GM12891 (cell line): ENCODE results near the gene ZKSCAN8.
A peak's percentile ranks its signal among the peaks of the same experiment; 100 is the strongest.

ENCODE experiments used
- DNase-seq: peaks from one replicate; pipeline ENCODE4 v3.0.0; 2011; ENCODE audit warnings: low spot score; ENCODE audit not compliant: insufficient read length
- FAIRE-seq: peaks from 2 replicates; lab custom pipeline; 2011; peaks lifted over from hg19 to GRCh38; lab: Jason Lieb, UNC
- PAX5 ChIP-seq: IDR thresholded peaks from 2 replicates; pipeline ENCODE4 v1.6.1; 2011; ENCODE audit warnings: low read length, moderate library complexity, mild to moderate bottlenecking; ENCODE audit not compliant: insufficient read depth, severe bottlenecking
- POLR2A ChIP-seq: IDR thresholded peaks from 2 replicates; pipeline ENCODE4 v1.6.1; 2011; ENCODE audit warnings: low read depth, low read length, control low read depth
- POLR2AphosphoS5 ChIP-seq: IDR thresholded peaks from 2 replicates; pipeline ENCODE4 v1.6.1; 2011; ENCODE audit warnings: low read depth, low read length, control low read depth
- POU2F2 ChIP-seq: IDR thresholded peaks from 2 replicates; pipeline ENCODE4 v1.6.1; 2011; ENCODE audit warnings: low read depth, mild to moderate bottlenecking, control low read depth, low read length, moderate library complexity
- SPI1 ChIP-seq: IDR thresholded peaks from 2 replicates; pipeline ENCODE4 v1.6.1; 2011; ENCODE audit warnings: low read depth, low read length, control low read depth
- TAF1 ChIP-seq: IDR thresholded peaks from 2 replicates; pipeline ENCODE4 v1.6.1; 2011; ENCODE audit warnings: low read depth, low read length, control low read depth

ZKSCAN8 gene

DNA sequence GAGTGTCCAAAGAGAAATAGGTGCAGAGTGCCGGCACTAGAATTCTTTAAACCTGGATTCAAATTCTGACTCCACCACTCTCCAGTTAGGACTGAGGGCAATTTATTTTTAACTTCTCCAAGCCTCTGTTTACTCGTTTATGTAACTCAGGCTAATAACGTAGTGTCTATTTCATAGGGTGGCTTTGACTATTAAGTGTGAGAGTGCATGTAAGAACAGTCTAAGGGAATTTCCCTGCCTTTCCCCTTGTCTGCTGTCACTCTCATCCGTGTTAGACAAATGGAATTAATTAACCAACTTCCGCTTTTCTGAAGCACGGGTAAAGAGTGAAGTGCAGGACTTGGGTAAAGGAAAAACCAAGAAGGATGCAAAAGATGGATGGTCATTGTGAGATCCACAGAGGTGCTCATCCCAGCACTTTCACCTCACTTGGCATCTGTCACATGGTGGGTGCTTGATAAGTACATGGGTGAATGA, 4.1 kb upstream of the ZKSCAN8 start:
- FAIRE-seq, result no peak
- no peak for TF ChIP-seq POU2F2
- peak; percentile 87 for TF ChIP-seq SPI1
- no peak for TF ChIP-seq TAF1
- 0 out of 2 replicates have a peak, but pooled peaks have one; percentile 6 for TF ChIP-seq POLR2A

DNA sequence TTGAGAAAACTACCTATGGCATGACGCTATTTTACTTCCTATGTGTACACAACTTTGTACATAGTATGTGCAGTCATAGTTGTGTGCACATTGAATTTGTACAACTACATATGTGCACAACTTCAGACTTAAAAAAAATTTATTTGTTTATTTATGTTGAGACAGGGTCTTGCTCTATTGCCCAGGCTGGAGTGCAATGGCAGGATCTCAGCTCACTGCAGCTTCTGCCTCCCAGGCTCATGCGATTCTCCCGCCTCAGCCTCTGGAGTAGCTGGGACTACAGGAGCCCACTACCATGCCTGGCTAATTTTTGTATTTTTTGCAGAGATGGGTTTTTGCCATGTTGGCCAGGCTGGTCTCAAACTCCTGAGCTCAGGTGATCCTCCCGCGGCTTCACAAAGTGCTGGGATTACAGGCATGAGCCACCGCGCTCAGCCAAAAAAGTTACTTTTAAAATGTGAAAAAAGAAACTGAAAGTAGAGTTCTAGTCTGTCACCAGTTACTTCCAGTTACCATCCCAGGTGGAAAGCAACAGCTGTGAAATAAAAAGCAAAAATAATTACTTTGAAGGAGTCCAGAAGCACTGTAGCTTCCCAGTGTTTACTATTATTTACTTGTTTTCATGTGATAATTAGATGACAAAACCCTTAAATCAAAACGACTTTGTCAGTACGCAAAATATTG, 1.7 kb upstream of the ZKSCAN8 start:
- TF ChIP-seq POU2F2 (no peak), POLR2AphosphoS5 (no peak), TAF1 (no peak), POLR2A (no peak), PAX5 (no peak), SPI1 (no peak)
- FAIRE-seq (no peak), DNase-seq (no peak)

More for the DNA sequence above, 4.1 kb upstream of the ZKSCAN8 start:
- no peak for DNase-seq

DNA sequence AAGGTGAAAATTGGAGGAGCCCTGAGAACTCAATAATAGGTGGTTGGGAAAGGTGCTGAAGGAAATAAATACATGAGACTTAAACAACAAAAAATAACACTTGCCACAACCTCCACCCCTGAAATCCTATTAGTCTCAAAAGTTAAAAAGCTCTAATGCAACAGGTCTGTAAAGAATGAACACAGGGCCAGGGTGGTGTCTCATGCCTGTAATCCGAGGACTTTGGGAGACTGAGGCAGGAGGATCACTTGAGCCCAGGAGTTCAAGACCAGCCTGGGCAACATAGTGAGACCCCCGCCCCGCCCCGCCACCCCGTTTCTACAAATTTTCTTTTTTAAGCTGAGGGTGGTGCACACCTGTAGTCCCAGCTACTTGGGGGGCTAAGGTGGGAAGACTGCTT, 1.1 kb upstream of the ZKSCAN8 start:
- FAIRE-seq, result no peak
- TF ChIP-seq PAX5 (no peak), POLR2AphosphoS5 (no peak), POU2F2 (no peak), SPI1 (no peak), TAF1 (no peak), POLR2A (no peak)
- DNase-seq, result no peak

DNA sequence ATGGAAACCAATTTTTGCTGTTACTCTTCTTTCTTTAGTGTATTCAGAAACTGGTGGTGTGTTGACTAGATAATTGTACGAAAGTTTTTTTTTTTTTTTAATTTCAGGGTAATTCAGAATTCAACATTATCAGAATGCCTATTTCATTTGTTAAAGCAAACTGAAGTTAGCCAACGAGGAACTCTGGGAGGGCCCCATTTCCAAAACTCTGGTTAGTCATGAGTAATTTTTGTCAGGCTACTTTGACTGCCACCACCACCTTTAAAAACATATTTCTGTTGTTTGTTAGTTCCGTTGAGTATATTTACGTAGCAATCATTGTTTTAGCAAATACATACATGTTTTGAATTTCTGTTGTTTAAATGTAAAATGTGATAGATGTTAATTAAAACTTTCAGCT, 763 bp downstream of the ZKSCAN8 start:
- no peak for FAIRE-seq
- no peak for DNase-seq
- TF ChIP-seq TAF1 (no peak), POLR2A (no peak), PAX5 (no peak), SPI1 (no peak)

DNA sequence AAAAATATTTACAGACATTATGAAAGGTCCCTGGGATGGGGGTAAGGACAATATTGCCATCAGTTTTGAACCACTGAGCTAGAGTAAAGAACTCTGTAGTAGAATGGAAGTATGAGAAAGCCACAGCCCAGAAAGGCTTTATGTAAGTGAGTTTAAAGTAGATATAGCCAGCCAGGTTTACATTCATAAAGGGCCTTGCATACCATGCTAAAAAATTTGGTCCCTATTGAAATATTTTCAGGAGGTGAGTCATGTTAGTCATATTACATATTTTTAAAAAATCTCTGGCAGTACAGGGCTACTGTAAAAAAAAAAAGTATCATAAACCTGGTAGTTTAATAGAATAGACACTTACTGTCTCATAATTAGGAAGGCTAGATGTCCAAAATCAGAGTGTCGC, 3.5 kb downstream of the ZKSCAN8 start:
- DNase-seq, result no peak
- FAIRE-seq, result no peak
- no peak for TF ChIP-seq POLR2AphosphoS5
- TF ChIP-seq PAX5, result no peak
- no peak for TF ChIP-seq POLR2A
- no peak for TF ChIP-seq POU2F2
- TF ChIP-seq SPI1, result no peak
- TF ChIP-seq TAF1, result no peak

DNA sequence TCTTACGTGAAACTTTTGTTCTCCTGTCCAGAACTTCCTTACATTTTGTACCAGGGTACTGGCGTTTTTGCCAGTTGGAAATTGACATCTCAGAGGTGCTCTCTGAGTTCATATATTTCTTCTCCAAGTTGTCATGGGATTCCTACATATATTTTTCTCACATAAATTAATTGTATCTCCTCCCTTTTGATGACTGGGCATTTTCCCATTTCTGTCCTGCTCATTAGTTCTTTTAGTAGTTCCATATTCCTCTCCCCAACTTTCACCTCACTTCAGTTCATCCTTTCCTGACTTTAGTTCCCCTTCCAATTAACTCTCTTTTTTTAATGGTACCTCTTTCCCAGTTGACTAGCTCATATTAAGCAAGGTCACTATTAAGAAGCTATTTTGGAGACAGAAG, 10.8 kb downstream of the ZKSCAN8 start:
- no peak for DNase-seq
- no peak for FAIRE-seq
- TF ChIP-seq POU2F2 (no peak), PAX5 (no peak), SPI1 (no peak), TAF1 (no peak), POLR2A (no peak), POLR2AphosphoS5 (no peak)

DNA sequence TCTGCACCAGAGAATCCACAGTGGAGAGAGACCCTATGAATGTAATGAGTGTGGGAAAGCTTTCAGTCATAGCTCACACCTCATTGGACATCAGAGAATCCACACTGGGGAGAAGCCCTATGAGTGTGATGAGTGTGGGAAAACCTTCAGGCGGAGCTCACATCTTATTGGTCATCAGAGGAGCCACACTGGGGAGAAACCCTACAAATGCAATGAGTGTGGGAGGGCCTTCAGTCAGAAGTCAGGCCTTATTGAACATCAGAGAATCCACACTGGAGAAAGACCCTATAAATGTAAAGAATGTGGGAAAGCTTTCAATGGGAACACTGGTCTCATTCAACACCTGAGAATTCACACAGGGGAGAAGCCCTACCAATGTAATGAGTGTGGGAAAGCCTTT, 11.9 kb downstream of the ZKSCAN8 start:
- TF ChIP-seq POLR2A (no peak), SPI1 (no peak), POU2F2 (no peak), PAX5 (no peak), TAF1 (no peak), POLR2AphosphoS5 (no peak)
- FAIRE-seq, result no peak
- no peak for DNase-seq

DNA sequence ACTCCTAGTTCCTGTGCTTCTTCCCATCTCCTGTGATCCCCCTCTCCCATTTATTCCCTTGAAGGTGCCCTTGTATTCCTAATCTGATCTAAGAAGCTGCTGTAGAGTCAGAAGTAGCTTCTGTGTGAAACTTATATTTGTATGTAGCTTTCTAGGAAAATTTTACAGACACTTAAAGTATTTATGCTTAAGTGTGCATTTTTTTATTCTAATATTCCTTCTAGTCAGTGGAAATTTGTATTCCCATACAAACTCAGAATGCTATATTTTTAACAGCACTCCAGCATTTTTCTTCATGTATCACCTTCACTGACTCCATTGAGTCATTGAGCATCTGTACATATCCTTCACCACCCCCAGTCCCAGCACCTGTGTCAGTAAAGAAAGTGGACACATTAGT, 12.7 kb downstream of the ZKSCAN8 start:
- DNase-seq (no peak), FAIRE-seq (no peak)
- TF ChIP-seq POU2F2 (no peak), POLR2AphosphoS5 (no peak), POLR2A (no peak), TAF1 (no peak), PAX5 (no peak), SPI1 (no peak)

DNA sequence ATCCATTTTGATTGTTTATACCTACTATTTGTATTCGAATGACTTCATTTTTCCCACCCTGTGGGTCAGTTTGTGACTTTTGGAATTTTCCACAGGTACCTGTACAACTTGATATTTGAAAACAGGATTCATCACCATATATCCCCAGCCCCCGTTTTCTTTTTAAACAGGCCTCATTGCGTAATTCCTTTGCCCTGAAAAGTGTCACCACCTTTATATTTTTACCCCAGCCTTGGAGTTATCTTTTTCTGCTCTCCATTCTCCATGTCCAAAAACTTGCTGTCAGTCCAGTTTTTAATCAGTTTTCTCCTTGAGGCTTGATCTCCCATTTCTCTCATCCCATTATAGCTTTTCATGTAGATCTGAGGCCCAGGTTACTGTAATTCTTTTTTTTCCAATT, 16.6 kb downstream of the ZKSCAN8 start:
- no peak for DNase-seq
- no peak for FAIRE-seq

DNA sequence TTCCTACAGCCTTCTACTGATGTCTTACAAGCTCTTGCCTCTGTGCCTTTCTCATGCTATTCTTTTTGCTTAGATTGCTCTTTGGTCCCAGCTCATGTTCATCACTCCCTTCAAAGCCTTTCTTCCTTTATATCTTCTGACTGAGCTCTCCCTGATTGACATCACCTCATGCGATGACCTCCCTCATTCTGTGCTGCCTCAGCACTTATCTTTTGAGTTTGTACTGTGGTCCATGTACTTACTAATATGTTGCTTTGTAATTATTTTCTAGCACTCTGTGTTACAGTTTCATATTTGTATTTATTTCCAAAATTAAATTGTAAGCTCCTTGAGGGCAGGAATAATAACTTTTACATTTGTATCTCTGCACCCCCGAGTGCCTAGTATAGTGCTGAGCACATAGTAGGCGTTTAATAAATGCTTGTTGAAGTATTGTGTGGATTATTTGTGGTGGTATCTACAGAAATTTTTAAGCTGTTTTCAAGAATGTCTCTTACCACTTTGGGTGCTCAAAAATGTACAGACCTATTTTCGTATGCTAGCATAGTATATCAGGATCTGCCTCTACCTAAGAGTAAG, 17.4 kb downstream of the ZKSCAN8 start:
- TF ChIP-seq TAF1 (no peak), SPI1 (no peak), POU2F2 (no peak), POLR2A (no peak), PAX5 (no peak), POLR2AphosphoS5 (no peak)
- FAIRE-seq (no peak), DNase-seq (no peak)

More for the DNA sequence above, 16.6 kb downstream of the ZKSCAN8 start:
- TF ChIP-seq POU2F2 (no peak), POLR2A (no peak), POLR2AphosphoS5 (no peak), PAX5 (no peak), TAF1 (no peak), SPI1 (no peak)

DNA sequence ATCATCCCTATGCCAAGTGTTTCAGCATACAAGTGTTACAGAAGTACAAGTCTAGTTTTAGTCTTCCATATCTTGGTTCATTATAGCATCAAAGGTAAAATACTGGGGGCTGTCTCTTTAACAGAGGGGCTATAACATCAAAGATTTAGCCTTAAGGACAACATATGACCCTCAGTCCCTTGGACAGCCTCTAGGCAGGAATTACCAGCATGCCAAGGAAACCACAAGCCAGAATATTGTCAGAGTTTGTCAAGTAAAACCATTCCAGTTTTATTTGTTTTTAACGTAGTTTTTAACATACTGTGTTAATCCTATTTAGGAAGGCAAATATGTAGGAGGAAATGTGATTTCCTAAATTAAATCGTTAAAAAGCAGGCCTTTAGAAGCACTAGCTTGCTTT, 18.6 kb downstream of the ZKSCAN8 start:
- no peak for DNase-seq
- TF ChIP-seq POU2F2 (no peak), POLR2AphosphoS5 (0 out of 2 replicates have a peak, but pooled peaks have one; percentile 12), SPI1 (no peak)
- no peak for FAIRE-seq
